K562 (cell line): ENCODE results near the gene KNDC1. TPM values are rescaled to one million over a fixed set of nuclear protein-coding genes. Genes with fewer than 3 reads are reported as not detected.

Experiments
- ATAC-seq: fragments of 200-7000 bp; cut with Tn5 transposase; 3 replicates; pipeline ENCODE4 v1.9.1; 2020; ENCODE audit warnings: moderate library complexity
- BruUV-seq: library from RNA; stranded (reverse); fragments of 400-500 nt; replicated peaks from 2 replicates; lab custom pipeline; 2021; lab: Mats Ljungman, UMichigan
- CTCF ChIA-PET: fragments of 300-600 bp; formaldehyde crosslinking; extraction: SDS; loops from one replicate; lab custom pipeline; 2021; ENCODE audit warnings: low intra/inter-chr PET ratio; lab: Yijun Ruan, JAX
- POLR2A ChIA-PET: fragments of 300-600, 350-650 bp; sonication (Branson Sonifier 250); formaldehyde crosslinking; extraction: SDS; loops from one replicate; lab custom pipeline; 2021; ENCODE audit warnings: antibody characterized with exemption, inconsistent platforms; lab: Yijun Ruan, JAX
- DNase-seq, 4 experiments: peaks; one replicate each; pipeline versions ENCODE4 v3.0.0 to v3.0.0-alpha.2; 2011 to 2018; ENCODE audit warnings: low spot score in 3 of 4, mixed read lengths in 3 of 4; ENCODE audit errors: extremely low read depth in 1 of 4
- FAIRE-seq: peaks from 2 replicates; lab custom pipeline; 2011; peaks lifted over from hg19 to GRCh38; lab: Jason Lieb, UNC
- H2AFZ ChIP-seq: 2 replicates; pipeline ENCODE4 v1.6.0; 2011; ENCODE audit warnings: low read depth, low read length, control low read depth, inconsistent platforms
- H3K27ac ChIP-seq: fragments of 200-600 bp; 3 replicates; pipeline ENCODE4 v1.8.0; 2011; ENCODE audit warnings: low read depth, mild to moderate bottlenecking, control low read depth, inconsistent platforms, low read length, moderate library complexity, mixed read lengths; ENCODE audit errors: extremely low read depth
- H3K27me3 ChIP-seq, 2 experiments: fragments of 300-600 bp in 1 of 2; 2 replicates in 1 of 2; 3 replicates in 1 of 2; pipeline versions ENCODE4 v1.6.0 to v1.8.0; 2011; ENCODE audit warnings: inconsistent platforms in 2 of 2, low read length in 2 of 2, mild to moderate bottlenecking in 1 of 2, mixed read lengths in 1 of 2, moderate library complexity in 1 of 2; ENCODE audit not compliant: control insufficient read depth in 2 of 2, insufficient read depth in 2 of 2
- H3K36me3 ChIP-seq: fragments of 300-600 bp; 3 replicates; pipeline ENCODE4 v1.8.0; 2011; ENCODE audit warnings: mild to moderate bottlenecking, low read length, inconsistent platforms; ENCODE audit not compliant: control insufficient read depth, insufficient read depth
- H3K4me1 ChIP-seq, 2 experiments: fragments of 200-600 bp in 1 of 2; replicated peaks in 1 of 2; 2 replicates in 1 of 2; 3 replicates in 1 of 2; pipeline versions ENCODE4 v1.5.1 to v1.8.0; 2011; ENCODE audit warnings: inconsistent platforms in 2 of 2, low read length in 2 of 2, mild to moderate bottlenecking in 1 of 2, mixed read lengths in 1 of 2, moderate library complexity in 1 of 2; ENCODE audit not compliant: control insufficient read depth in 2 of 2, insufficient read depth in 2 of 2
- H3K4me2 ChIP-seq: 2 replicates; pipeline ENCODE4 v1.6.1; 2011; ENCODE audit warnings: low read length, control low read depth, inconsistent platforms, mixed read lengths; ENCODE audit not compliant: insufficient read depth
- H3K4me3 ChIP-seq: fragments of 200-600 bp; sonication (generic), shearing (Covaris generic); 2 replicates; pipeline ENCODE4 v1.5.1; 2016; ENCODE audit warnings: control low read depth, inconsistent platforms
- H3K79me2 ChIP-seq: fragments of 200-600 bp; 3 replicates; pipeline ENCODE4 v1.8.0; 2011; ENCODE audit warnings: low read length, inconsistent platforms; ENCODE audit not compliant: control insufficient read depth, insufficient read depth
- H3K9ac ChIP-seq, 2 experiments: 2 replicates each; pipeline versions ENCODE4 v1.6.0 to v1.6.1; 2011; ENCODE audit warnings: low read depth in 2 of 2, low read length in 2 of 2, control low read depth in 1 of 2, inconsistent platforms in 1 of 2, mild to moderate bottlenecking in 1 of 2, mixed read lengths in 1 of 2; ENCODE audit not compliant: insufficient read depth in 1 of 2
- H3K9me1 ChIP-seq: one replicate; pipeline ENCODE4 v1.6.0; 2011; ENCODE audit warnings: inconsistent platforms, mild to moderate bottlenecking, low read length, moderate library complexity; ENCODE audit not compliant: control insufficient read depth, insufficient read depth
- H3K9me3 ChIP-seq: replicated peaks from 2 replicates; pipeline ENCODE4 v1.5.1; 2011; ENCODE audit warnings: low read depth, low read length, inconsistent platforms; ENCODE audit not compliant: control insufficient read depth, insufficient read depth
- H4K20me1 ChIP-seq: replicated peaks from 2 replicates; pipeline ENCODE4 v1.6.1; 2011; ENCODE audit warnings: low read length, inconsistent platforms, mixed read lengths; ENCODE audit not compliant: control insufficient read depth, insufficient read depth
- ETV1 ChIP-seq: fragments of 450-650 bp; conservative IDR thresholded peaks from 2 replicates; pipeline ENCODE4 v1.6.1; 2016; ENCODE audit warnings: missing genetic modification characterization, control low read depth, low read depth, missing compliant biosample characterization
- HNRNPH1 ChIP-seq: fragments of 200-400 bp; formaldehyde crosslinking; optimal IDR thresholded peaks from 2 replicates; pipeline ENCODE3; 2017; ENCODE audit warnings: low read depth, mild to moderate bottlenecking, low read length, moderate library complexity
- MEF2A ChIP-seq: IDR thresholded peaks from 2 replicates; pipeline ENCODE4 v1.6.1; 2011; ENCODE audit warnings: low read depth, mild to moderate bottlenecking, low read length, moderate library complexity; ENCODE audit not compliant: control insufficient read depth
- RHOXF2B ChIP-seq: fragments of 250-450 bp; sonication (Bioruptor Pico); conservative IDR thresholded peaks from 2 replicates; pipeline ENCODE4 v1.5.1; 2021
- SMARCA4 ChIP-seq: fragments of 450-650 bp; IDR thresholded peaks from 2 replicates; pipeline ENCODE4 v1.6.1; 2016
- TRIM24 ChIP-seq, 2 experiments: fragments of 450-650 bp; IDR thresholded peaks; 2 replicates each; pipeline ENCODE4 v1.6.1; 2016
- WGBS: fragments of 100-300 bp; shearing (Covaris generic); methylation state at CpG from one replicate; pipeline ENCODE4 v1.1.6; 2016; ENCODE audit warnings: low coverage, mixed read lengths; ENCODE audit not compliant: insufficient coverage; ENCODE audit errors: missing lambda C conversion rate; 5-methylcytosine and 5-hydroxymethylcytosine counted together
- in situ Hi-C: fragments of 300-500 bp; cut with MboI; formaldehyde crosslinking; loops from 4 replicates; pipeline ENCODE4 v1.15.0; 2018; ENCODE audit warnings: inconsistent platforms, mixed read lengths
- intact Hi-C: fragments of 100-400 bp; cut with micrococcal nuclease; formaldehyde crosslinking; loops from 2 replicates; pipeline ENCODE4 v1.14.2; 2022
- polyA plus RNA-seq, 8 experiments: library from polyadenylated mRNA; depleted of rRNA in 4 of 8; stranded (reverse) in 5 of 8; unstranded in 3 of 8; fragments of >200 nt; fragmentation: Nextera tagmentation in 2 of 8; fragmentation: Illumina TruSeq in 1 of 8; extraction: Ambion mirVana in 2 of 8; extraction: Trizol in 1 of 8; gene quantifications; 2 replicates each; pipeline versions ENCODE4 v1.2.1 to v1.2.3, GENCODE V29; 2011 to 2014; ENCODE audit warnings: inconsistent platforms in 1 of 8, missing spikeins in 1 of 8
- total RNA-seq, 7 experiments: library from RNA; depleted of rRNA in 6 of 7; stranded (reverse); fragments of >200 nt in 6 of 7; fragmentation: Illumina TruSeq in 2 of 7; extraction: Trizol in 2 of 7; gene quantifications; 2 replicates each; pipeline versions ENCODE4 v1.2.1 to v1.2.3, GENCODE V29; 2011 to 2021; ENCODE audit warnings: low replicate concordance in 1 of 7
- TF ChIP-seq, protein P1 (sequence below): fragments of 250-450 bp; sonication (Bioruptor Pico); IDR thresholded peaks from 2 replicates; pipeline ENCODE4 v1.8.0; 2022; ENCODE audit warnings: moderate library complexity, mild to moderate bottlenecking, inconsistent platforms
- TF ChIP-seq, protein P2 (sequence below): sonication (generic); formaldehyde crosslinking; IDR thresholded peaks from 2 replicates; pipeline ENCODE4 v1.8.1; 2023; ENCODE audit warnings: mild to moderate bottlenecking, missing genetic modification reagents, moderate library complexity
- TF ChIP-seq, protein P3 (sequence below): sonication (generic); formaldehyde crosslinking; IDR thresholded peaks from 2 replicates; pipeline ENCODE4 v1.4.0; 2020; ENCODE audit warnings: mild to moderate bottlenecking, missing genetic modification reagents

The KNDC1 gene
- total and polyA plus RNA-seq, 9 of the 15 experiments (the other 6 are each of a cell fraction or from before 2014, with no cell fraction given): 0.07 to 0.26 (median 0.11) TPM; not detected in 6

DNA sequence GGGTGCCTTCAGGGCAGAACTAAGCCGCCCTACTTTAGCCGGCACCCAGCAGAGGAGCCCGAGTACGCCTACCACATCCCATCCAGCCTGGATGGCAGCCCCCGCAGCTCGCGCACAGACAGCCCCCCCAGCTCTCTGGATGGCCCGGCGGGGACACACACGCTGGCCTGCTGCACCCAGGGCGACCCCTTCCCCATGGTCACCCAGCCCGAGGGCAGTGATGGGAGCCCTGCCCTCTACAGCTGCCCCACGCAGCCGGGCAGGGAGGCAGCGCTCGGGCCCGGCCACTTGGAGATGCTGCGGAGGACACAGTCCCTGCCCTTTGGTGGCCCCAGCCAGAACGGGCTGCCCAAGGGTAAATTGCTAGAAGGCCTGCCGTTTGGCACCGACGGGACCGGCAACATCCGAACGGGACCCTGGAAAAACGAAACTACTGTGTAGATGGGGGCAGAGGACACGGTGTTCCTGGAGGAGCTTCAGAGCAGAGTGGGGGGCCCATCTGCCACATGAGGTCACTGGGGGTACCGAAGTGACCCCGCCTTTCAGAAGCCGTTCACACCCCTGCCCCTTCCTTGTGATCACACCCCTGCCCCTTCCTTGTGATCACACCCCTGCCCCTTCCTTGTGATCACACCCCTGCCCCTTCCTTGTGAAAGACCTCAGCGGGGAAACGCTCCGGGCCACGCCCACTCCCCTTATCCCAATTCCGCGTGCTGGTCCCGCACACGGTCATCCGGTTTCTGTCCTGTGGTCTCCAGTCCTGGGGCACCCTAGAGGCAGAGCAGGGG, 30.8 kb upstream of the KNDC1 start:
- Histone ChIP-seq H2AFZ (no peak overlapping the region), H3K27me3 (peaks cover 0 to 26% of the 10 kb centered on the region in 2 experiments; a peak in 3 of 5 replicates), H3K9ac (no peak overlapping the region), H3K27ac (no peak overlapping the region), H3K4me2 (no peak overlapping the region), H3K9me1 (no peaks in the 10 kb centered on the region), H3K36me3 (no peaks in the 10 kb centered on the region), H3K4me3 (no peak overlapping the region), H3K4me1 (peaks cover 0 to 31% of the 10 kb centered on the region in 2 experiments; a peak in 3 of 5 replicates), H3K9me3 (no peaks in the 10 kb centered on the region), H3K79me2 (no peaks in the 10 kb centered on the region), H4K20me1 (no peaks in the 10 kb centered on the region)
- ChIA-PET CTCF (no interaction called here), POLR2A (interaction anchor here (0.8 kb wide), 1 partner anchor 116 kb away, joined by 3 read pairs; no protein-coding TSS in a partner anchor)
- intact Hi-C loops: no loop called here
- TF ChIP-seq MEF2A: no peak
- no peak for TF ChIP-seq ETV1 (tag)
- TF ChIP-seq, protein P1, sequence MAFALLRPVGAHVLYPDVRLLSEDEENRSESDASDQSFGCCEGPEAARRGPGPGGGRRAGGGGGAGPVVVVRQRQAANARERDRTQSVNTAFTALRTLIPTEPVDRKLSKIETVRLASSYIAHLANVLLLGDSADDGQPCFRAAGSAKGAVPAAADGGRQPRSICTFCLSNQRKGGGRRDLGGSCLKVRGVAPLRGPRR (CRISPR knock-in tag): no peak
- no peak for TF ChIP-seq TRIM24 (IDR thresholded peaks at IDR 0.05)
- TF ChIP-seq, protein P2, sequence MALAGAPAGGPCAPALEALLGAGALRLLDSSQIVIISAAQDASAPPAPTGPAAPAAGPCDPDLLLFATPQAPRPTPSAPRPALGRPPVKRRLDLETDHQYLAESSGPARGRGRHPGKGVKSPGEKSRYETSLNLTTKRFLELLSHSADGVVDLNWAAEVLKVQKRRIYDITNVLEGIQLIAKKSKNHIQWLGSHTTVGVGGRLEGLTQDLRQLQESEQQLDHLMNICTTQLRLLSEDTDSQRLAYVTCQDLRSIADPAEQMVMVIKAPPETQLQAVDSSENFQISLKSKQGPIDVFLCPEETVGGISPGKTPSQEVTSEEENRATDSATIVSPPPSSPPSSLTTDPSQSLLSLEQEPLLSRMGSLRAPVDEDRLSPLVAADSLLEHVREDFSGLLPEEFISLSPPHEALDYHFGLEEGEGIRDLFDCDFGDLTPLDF (CRISPR knock-in tag): no peak
- TF ChIP-seq HNRNPH1: no peak
- no peak for TF ChIP-seq SMARCA4
- TF ChIP-seq, protein P3, sequence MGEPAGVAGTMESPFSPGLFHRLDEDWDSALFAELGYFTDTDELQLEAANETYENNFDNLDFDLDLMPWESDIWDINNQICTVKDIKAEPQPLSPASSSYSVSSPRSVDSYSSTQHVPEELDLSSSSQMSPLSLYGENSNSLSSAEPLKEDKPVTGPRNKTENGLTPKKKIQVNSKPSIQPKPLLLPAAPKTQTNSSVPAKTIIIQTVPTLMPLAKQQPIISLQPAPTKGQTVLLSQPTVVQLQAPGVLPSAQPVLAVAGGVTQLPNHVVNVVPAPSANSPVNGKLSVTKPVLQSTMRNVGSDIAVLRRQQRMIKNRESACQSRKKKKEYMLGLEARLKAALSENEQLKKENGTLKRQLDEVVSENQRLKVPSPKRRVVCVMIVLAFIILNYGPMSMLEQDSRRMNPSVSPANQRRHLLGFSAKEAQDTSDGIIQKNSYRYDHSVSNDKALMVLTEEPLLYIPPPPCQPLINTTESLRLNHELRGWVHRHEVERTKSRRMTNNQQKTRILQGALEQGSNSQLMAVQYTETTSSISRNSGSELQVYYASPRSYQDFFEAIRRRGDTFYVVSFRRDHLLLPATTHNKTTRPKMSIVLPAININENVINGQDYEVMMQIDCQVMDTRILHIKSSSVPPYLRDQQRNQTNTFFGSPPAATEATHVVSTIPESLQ (CRISPR knock-in tag): no peak
- TF ChIP-seq RHOXF2B (CRISPR knock-in tag): no peak
- in situ Hi-C loops: no loop called here
- 10% methylated on average over 15 of the region's 39 CpGs for WGBS
- FAIRE-seq: no peak
- DNase-seq: no peak
- BruUV-seq: no TSS peak
- ATAC-seq: no peak
